Astrocyte (in vitro differentiated cells and primary cell): ENCODE data around the gene CCDC185. TPM values are rescaled to one million over a fixed set of nuclear protein-coding genes. Genes with fewer than 3 reads are reported as not detected.

Experiments
- DNase-seq: peaks from one replicate; pipeline ENCODE4 v3.0.0-alpha.2; 2010; ENCODE audit warnings: low read depth
- FAIRE-seq: peaks from 2 replicates; lab custom pipeline; 2011; peaks lifted over from hg19 to GRCh38; lab: Jason Lieb, UNC
- H2AFZ ChIP-seq: 2 replicates; pipeline ENCODE4 v1.6.0; 2012; ENCODE audit warnings: low read depth, low read length, inconsistent platforms
- H3K27ac ChIP-seq: 2 replicates; pipeline ENCODE4 v1.5.1; 2011; ENCODE audit warnings: low read depth, low read length, inconsistent platforms
- H3K27me3 ChIP-seq: 2 replicates; pipeline ENCODE4 v1.6.0; 2011; ENCODE audit warnings: low read length, inconsistent platforms; ENCODE audit not compliant: insufficient read depth
- H3K36me3 ChIP-seq: 2 replicates; pipeline ENCODE4 v1.5.1; 2011; ENCODE audit warnings: low read length, inconsistent platforms; ENCODE audit not compliant: insufficient read depth
- H3K4me1 ChIP-seq: 2 replicates; pipeline ENCODE4 v1.5.1; 2011; ENCODE audit warnings: low read length, inconsistent platforms; ENCODE audit not compliant: insufficient read depth
- H3K4me2 ChIP-seq: 2 replicates; pipeline ENCODE4 v1.6.0; 2012; ENCODE audit warnings: low read length, inconsistent platforms
- H3K4me3 ChIP-seq: 2 replicates; pipeline ENCODE4 v1.5.1; 2011; ENCODE audit warnings: low read depth, mild to moderate bottlenecking, low read length, inconsistent platforms; ENCODE audit not compliant: insufficient read depth
- H3K79me2 ChIP-seq: 2 replicates; pipeline ENCODE4 v1.6.0; 2012; ENCODE audit warnings: mild to moderate bottlenecking, low read length, inconsistent platforms; ENCODE audit not compliant: insufficient read depth
- H3K9ac ChIP-seq: 2 replicates; pipeline ENCODE4 v1.6.0; 2012; ENCODE audit warnings: mild to moderate bottlenecking, low read length, inconsistent platforms
- H3K9me3 ChIP-seq: 2 replicates; pipeline ENCODE4 v1.5.1; 2012; ENCODE audit warnings: low read depth, mild to moderate bottlenecking, low read length, inconsistent platforms; ENCODE audit not compliant: insufficient read depth
- H4K20me1 ChIP-seq: 2 replicates; pipeline ENCODE4 v1.6.0; 2012; ENCODE audit warnings: low read length, inconsistent platforms; ENCODE audit not compliant: insufficient read depth
- H3K27ac Mint-ChIP-seq: one replicate; pipeline ENCODE4 v1.8.0; 2021; ENCODE audit warnings: mild to moderate bottlenecking, mixed read lengths; ENCODE audit not compliant: unreplicated experiment
- H3K27me3 Mint-ChIP-seq: one replicate; pipeline ENCODE4 v1.8.0; 2021; ENCODE audit warnings: low read depth, mixed read lengths; ENCODE audit not compliant: unreplicated experiment
- H3K36me3 Mint-ChIP-seq: one replicate; pipeline ENCODE4 v1.8.0; 2021; ENCODE audit warnings: low read depth, mixed read lengths; ENCODE audit not compliant: unreplicated experiment
- H3K4me1 Mint-ChIP-seq: one replicate; pipeline ENCODE4 v1.8.0; 2021; ENCODE audit warnings: low read depth, mixed read lengths; ENCODE audit not compliant: unreplicated experiment
- H3K4me3 Mint-ChIP-seq: one replicate; pipeline ENCODE4 v1.8.0; 2021; ENCODE audit warnings: mild to moderate bottlenecking, moderate library complexity, mixed read lengths; ENCODE audit not compliant: unreplicated experiment
- H3K9me3 Mint-ChIP-seq: one replicate; pipeline ENCODE4 v1.8.0; 2021; ENCODE audit warnings: mild to moderate bottlenecking, mixed read lengths; ENCODE audit not compliant: unreplicated experiment
- EZH2 ChIP-seq: IDR thresholded peaks from 2 replicates; pipeline ENCODE4 v1.6.1; 2012; ENCODE audit warnings: mild to moderate bottlenecking, low read length, inconsistent platforms; ENCODE audit not compliant: insufficient read depth
- total RNA-seq: library from RNA; stranded (reverse); gene quantifications from 2 replicates; pipeline ENCODE4 v1.2.1, GENCODE V29; 2021
- TF ChIP-seq, protein P1 (sequence below): IDR thresholded peaks from 2 replicates; pipeline ENCODE4 v1.5.1; 2011; ENCODE audit warnings: low read depth, mild to moderate bottlenecking, inconsistent platforms, low read length, moderate library complexity; ENCODE audit not compliant: insufficient read depth

Gene CCDC185
- total RNA-seq, 1 donor from 2014 or later = not detected

- H3K9me3 Mint-ChIP-seq = peaks cover 1% of the 10 kb centered on the region
- H3K9ac ChIP-seq = no peak overlapping the region
- H3K4me3 ChIP-seq = peak overlapping the region; percentile 10
- peak overlapping the region; percentile 34 for H2AFZ ChIP-seq
- DNase-seq (no peak), FAIRE-seq (no peak)
- no peaks in the 10 kb centered on the region for H3K36me3 Mint-ChIP-seq
- peaks cover 42% of the 10 kb centered on the region for H3K27me3 ChIP-seq
- H3K4me3 Mint-ChIP-seq = peak overlapping the region; percentile 80
- peak; percentile 90 for TF ChIP-seq EZH2
- TF ChIP-seq, protein P1, sequence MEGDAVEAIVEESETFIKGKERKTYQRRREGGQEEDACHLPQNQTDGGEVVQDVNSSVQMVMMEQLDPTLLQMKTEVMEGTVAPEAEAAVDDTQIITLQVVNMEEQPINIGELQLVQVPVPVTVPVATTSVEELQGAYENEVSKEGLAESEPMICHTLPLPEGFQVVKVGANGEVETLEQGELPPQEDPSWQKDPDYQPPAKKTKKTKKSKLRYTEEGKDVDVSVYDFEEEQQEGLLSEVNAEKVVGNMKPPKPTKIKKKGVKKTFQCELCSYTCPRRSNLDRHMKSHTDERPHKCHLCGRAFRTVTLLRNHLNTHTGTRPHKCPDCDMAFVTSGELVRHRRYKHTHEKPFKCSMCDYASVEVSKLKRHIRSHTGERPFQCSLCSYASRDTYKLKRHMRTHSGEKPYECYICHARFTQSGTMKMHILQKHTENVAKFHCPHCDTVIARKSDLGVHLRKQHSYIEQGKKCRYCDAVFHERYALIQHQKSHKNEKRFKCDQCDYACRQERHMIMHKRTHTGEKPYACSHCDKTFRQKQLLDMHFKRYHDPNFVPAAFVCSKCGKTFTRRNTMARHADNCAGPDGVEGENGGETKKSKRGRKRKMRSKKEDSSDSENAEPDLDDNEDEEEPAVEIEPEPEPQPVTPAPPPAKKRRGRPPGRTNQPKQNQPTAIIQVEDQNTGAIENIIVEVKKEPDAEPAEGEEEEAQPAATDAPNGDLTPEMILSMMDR = no peak
- peaks cover 15% of the 10 kb centered on the region for H3K27me3 Mint-ChIP-seq
- no peak overlapping the region for H3K27ac ChIP-seq
- H3K27ac Mint-ChIP-seq = no peak overlapping the region
- peak overlapping the region; percentile 88 for H3K4me2 ChIP-seq
- H3K9me3 ChIP-seq = no peaks in the 10 kb centered on the region
- peaks cover 12% of the 10 kb centered on the region for H3K4me1 Mint-ChIP-seq
- H3K36me3 ChIP-seq = no peaks in the 10 kb centered on the region
- H4K20me1 ChIP-seq = no peaks in the 10 kb centered on the region
- H3K4me1 ChIP-seq = peaks cover 16% of the 10 kb centered on the region
- H3K79me2 ChIP-seq = no peaks in the 10 kb centered on the region
Observed at GRCh38 chr1:223364685-223365382, 28.4 kb upstream of the CCDC185 start.

DNA sequence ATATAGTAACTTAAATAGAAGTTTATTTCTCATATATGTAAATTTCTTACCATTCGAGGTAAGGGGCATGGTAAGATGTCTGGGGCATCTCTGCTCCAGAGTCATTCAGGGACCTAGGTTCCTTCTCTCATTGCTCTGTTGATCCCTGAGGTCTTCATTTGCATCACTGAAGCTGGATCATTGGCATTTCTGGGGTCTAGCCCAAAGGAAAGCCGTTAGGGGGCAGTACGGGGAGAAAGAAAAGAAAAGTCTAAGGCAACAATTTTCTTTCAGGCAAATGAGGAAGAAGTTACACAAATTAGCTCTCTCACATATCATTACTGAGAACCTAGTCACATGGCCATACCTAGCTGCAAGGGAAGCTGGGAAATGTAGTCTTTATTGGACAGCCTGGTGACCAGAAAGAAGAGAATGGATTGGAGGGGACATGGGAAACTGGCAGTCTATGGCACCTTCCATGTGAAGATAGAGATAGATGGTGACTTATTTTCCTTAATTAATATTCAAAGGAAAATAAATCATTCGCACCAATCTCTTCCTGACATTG, 19.1 kb upstream of the CCDC185 start:
- Histone ChIP-seq H3K79me2 (no peaks in the 10 kb centered on the region), H3K27ac (no peak overlapping the region), H2AFZ (no peak overlapping the region), H3K4me3 (no peak overlapping the region), H3K4me1 (no peaks in the 10 kb centered on the region), H3K36me3 (no peaks in the 10 kb centered on the region), H3K27me3 (no peaks in the 10 kb centered on the region), H3K9me3 (peaks cover 4% of the 10 kb centered on the region), H4K20me1 (no peaks in the 10 kb centered on the region), H3K4me2 (no peak overlapping the region), H3K9ac (no peak overlapping the region)
- DNase-seq = no peak
- Mint-ChIP-seq H3K27ac (no peak overlapping the region), H3K4me3 (no peak overlapping the region), H3K36me3 (no peaks in the 10 kb centered on the region), H3K4me1 (no peaks in the 10 kb centered on the region), H3K9me3 (peaks cover 9% of the 10 kb centered on the region), H3K27me3 (peaks cover 11% of the 10 kb centered on the region)
- FAIRE-seq = no peak
- TF ChIP-seq, protein P1 = no peak
- no peak for TF ChIP-seq EZH2

GRCh38 chr1:223378754-223379153, 14.5 kb upstream of the CCDC185 start:
- Histone ChIP-seq H2AFZ (no peak overlapping the region), H3K27me3 (no peaks in the 10 kb centered on the region), H3K9ac (no peak overlapping the region), H3K36me3 (no peaks in the 10 kb centered on the region), H3K9me3 (peaks cover 4% of the 10 kb centered on the region), H3K79me2 (no peaks in the 10 kb centered on the region), H3K4me1 (no peaks in the 10 kb centered on the region), H3K4me2 (no peak overlapping the region), H3K4me3 (no peak overlapping the region), H4K20me1 (no peaks in the 10 kb centered on the region), H3K27ac (no peak overlapping the region)
- H3K9me3 Mint-ChIP-seq = peaks cover 9% of the 10 kb centered on the region
- TF ChIP-seq EZH2 = no peak
- no peaks in the 10 kb centered on the region for H3K4me1 Mint-ChIP-seq
- H3K27ac Mint-ChIP-seq = no peak overlapping the region
- DNase-seq = no peak
- H3K36me3 Mint-ChIP-seq = peaks cover 2% of the 10 kb centered on the region
- no peak overlapping the region for H3K4me3 Mint-ChIP-seq
- FAIRE-seq = no peak
- H3K27me3 Mint-ChIP-seq = peaks cover 21% of the 10 kb centered on the region
